MCF 10A (cell line): ENCODE measurements around the gene CAMTA1. TPM values are rescaled to one million over a fixed set of nuclear protein-coding genes. Genes with fewer than 3 reads are reported as not detected.

Experiments
- BruUV-seq: library from RNA; stranded (reverse); fragments of 400-500 nt; replicated peaks from 2 replicates; lab custom pipeline; 2021; lab: Mats Ljungman, UMichigan
- CTCF ChIA-PET: fragments of 300-600 bp; sonication (Branson Sonifier 250); formaldehyde crosslinking; extraction: SDS; loops from one replicate; lab custom pipeline; 2021; ENCODE audit warnings: antibody characterized with exemption, inconsistent platforms; lab: Yijun Ruan, JAX
- POLR2A ChIA-PET: fragments of 300-600, 350-650 bp; sonication (Branson Sonifier 250); formaldehyde crosslinking; extraction: SDS; loops from one replicate; lab custom pipeline; 2020; ENCODE audit warnings: antibody characterized with exemption, inconsistent platforms; lab: Yijun Ruan, JAX
- DNase-seq: peaks from one replicate; pipeline ENCODE4 v3.0.0-alpha.2; 2018; ENCODE audit not compliant: unreplicated experiment
- H3K27ac Mint-ChIP-seq: one replicate; pipeline ENCODE4 v1.8.0; 2022; ENCODE audit warnings: mild to moderate bottlenecking, low read depth, mixed read lengths; ENCODE audit not compliant: unreplicated experiment
- H3K27me3 Mint-ChIP-seq: one replicate; pipeline ENCODE4 v1.8.0; 2022; ENCODE audit warnings: mixed read lengths; ENCODE audit not compliant: insufficient read depth, unreplicated experiment
- H3K36me3 Mint-ChIP-seq: one replicate; pipeline ENCODE4 v1.8.0; 2022; ENCODE audit warnings: mild to moderate bottlenecking, moderate library complexity, mixed read lengths; ENCODE audit not compliant: insufficient read depth, unreplicated experiment
- H3K4me1 Mint-ChIP-seq: one replicate; pipeline ENCODE4 v1.8.0; 2022; ENCODE audit warnings: mixed read lengths; ENCODE audit not compliant: insufficient read depth, unreplicated experiment
- H3K4me3 Mint-ChIP-seq: one replicate; pipeline ENCODE4 v1.8.0; 2022; ENCODE audit warnings: mild to moderate bottlenecking, moderate library complexity, mixed read lengths; ENCODE audit not compliant: unreplicated experiment
- H3K9me3 Mint-ChIP-seq: one replicate; pipeline ENCODE4 v1.8.0; 2022; ENCODE audit warnings: mixed read lengths; ENCODE audit not compliant: unreplicated experiment
- intact Hi-C: fragments of 100-400 bp; cut with micrococcal nuclease; formaldehyde crosslinking; loops from 2 replicates; pipeline ENCODE4 v1.14.1; 2022
- total RNA-seq: library from RNA; stranded (reverse); gene quantifications from 2 replicates; pipeline ENCODE4 v1.2.3, GENCODE V29; 2022
- TF ChIP-seq, protein P1 (sequence below): fragments of 200-600 bp; IDR thresholded peaks from one replicate; pipeline ENCODE4 v1.8.0; 2022; ENCODE audit warnings: antibody characterized with exemption, mild to moderate bottlenecking; ENCODE audit not compliant: unreplicated experiment

The CAMTA1 gene
- total RNA-seq, 1 experiment from 2014 or later, result 74.1 TPM

DNA sequence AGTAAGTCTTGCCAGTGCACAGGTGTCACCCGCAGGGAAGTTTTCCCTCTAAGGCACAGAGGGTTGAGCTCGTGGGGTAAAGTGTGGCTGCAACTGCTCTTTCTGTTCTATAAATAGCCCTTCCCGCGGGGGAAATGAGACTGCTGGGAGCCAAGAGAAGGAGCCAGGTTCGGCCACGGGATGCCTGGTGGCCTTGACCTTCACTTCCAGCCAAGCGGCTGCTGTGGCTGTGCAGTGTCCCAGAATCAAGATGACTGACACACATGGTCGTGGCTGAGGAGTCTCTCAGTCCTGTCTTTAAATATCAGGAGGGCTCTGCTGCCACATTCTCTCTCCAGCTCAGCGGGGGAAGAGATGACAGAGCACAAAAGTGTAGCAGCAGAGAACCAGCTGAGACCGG lies 831.7 kb downstream of the CAMTA1 start:
- intact Hi-C loops, result no loop called here
- Mint-ChIP-seq H3K27me3 (peaks cover 65% of the 10 kb centered on the region), H3K4me1 (no peaks in the 10 kb centered on the region), H3K9me3 (no peaks in the 10 kb centered on the region), H3K36me3 (peaks cover 7% of the 10 kb centered on the region), H3K27ac (no peak overlapping the region), H3K4me3 (no peak overlapping the region)
- ChIA-PET POLR2A (interaction anchor here (1.0 kb wide), 1 partner anchor 22 kb away, joined by 3 read pairs; no protein-coding TSS in a partner anchor), CTCF (no interaction called here)
- no TSS peak for BruUV-seq
- TF ChIP-seq, protein P1, sequence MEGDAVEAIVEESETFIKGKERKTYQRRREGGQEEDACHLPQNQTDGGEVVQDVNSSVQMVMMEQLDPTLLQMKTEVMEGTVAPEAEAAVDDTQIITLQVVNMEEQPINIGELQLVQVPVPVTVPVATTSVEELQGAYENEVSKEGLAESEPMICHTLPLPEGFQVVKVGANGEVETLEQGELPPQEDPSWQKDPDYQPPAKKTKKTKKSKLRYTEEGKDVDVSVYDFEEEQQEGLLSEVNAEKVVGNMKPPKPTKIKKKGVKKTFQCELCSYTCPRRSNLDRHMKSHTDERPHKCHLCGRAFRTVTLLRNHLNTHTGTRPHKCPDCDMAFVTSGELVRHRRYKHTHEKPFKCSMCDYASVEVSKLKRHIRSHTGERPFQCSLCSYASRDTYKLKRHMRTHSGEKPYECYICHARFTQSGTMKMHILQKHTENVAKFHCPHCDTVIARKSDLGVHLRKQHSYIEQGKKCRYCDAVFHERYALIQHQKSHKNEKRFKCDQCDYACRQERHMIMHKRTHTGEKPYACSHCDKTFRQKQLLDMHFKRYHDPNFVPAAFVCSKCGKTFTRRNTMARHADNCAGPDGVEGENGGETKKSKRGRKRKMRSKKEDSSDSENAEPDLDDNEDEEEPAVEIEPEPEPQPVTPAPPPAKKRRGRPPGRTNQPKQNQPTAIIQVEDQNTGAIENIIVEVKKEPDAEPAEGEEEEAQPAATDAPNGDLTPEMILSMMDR, result no peak
- no peak for DNase-seq

GRCh38 chr1:7617826-7618225 lies 832.6 kb downstream of the CAMTA1 start:
- TF ChIP-seq, protein P1, result no peak
- ChIA-PET CTCF (no interaction called here), POLR2A (no interaction called here)
- H3K9me3 Mint-ChIP-seq, result no peaks in the 10 kb centered on the region
- BruUV-seq, result no TSS peak
- no peak overlapping the region for H3K4me3 Mint-ChIP-seq
- intact Hi-C loops, result no loop called here
- peaks cover 7% of the 10 kb centered on the region for H3K36me3 Mint-ChIP-seq
- no peaks in the 10 kb centered on the region for H3K4me1 Mint-ChIP-seq
- H3K27ac Mint-ChIP-seq, result no peak overlapping the region
- no peak for DNase-seq
- H3K27me3 Mint-ChIP-seq, result peaks cover 65% of the 10 kb centered on the region

- no peak for DNase-seq
- TF ChIP-seq, protein P1, result no peak
- Mint-ChIP-seq H3K4me3 (no peak overlapping the region), H3K4me1 (no peaks in the 10 kb centered on the region), H3K36me3 (peaks cover 7% of the 10 kb centered on the region), H3K27ac (no peak overlapping the region), H3K27me3 (peaks cover 75% of the 10 kb centered on the region), H3K9me3 (no peaks in the 10 kb centered on the region)
- ChIA-PET CTCF (interaction anchor here (0.7 to 1.0 kb wide), 2 partner anchors 48 to 550 kb away, joined by 3 read pairs; no protein-coding TSS in a partner anchor), POLR2A (no interaction called here)
- intact Hi-C loops, result no loop called here
- BruUV-seq, result no TSS peak
These were observed 834.9 kb downstream of the CAMTA1 start for GRCh38 chr1:7620196-7620595.

DNA sequence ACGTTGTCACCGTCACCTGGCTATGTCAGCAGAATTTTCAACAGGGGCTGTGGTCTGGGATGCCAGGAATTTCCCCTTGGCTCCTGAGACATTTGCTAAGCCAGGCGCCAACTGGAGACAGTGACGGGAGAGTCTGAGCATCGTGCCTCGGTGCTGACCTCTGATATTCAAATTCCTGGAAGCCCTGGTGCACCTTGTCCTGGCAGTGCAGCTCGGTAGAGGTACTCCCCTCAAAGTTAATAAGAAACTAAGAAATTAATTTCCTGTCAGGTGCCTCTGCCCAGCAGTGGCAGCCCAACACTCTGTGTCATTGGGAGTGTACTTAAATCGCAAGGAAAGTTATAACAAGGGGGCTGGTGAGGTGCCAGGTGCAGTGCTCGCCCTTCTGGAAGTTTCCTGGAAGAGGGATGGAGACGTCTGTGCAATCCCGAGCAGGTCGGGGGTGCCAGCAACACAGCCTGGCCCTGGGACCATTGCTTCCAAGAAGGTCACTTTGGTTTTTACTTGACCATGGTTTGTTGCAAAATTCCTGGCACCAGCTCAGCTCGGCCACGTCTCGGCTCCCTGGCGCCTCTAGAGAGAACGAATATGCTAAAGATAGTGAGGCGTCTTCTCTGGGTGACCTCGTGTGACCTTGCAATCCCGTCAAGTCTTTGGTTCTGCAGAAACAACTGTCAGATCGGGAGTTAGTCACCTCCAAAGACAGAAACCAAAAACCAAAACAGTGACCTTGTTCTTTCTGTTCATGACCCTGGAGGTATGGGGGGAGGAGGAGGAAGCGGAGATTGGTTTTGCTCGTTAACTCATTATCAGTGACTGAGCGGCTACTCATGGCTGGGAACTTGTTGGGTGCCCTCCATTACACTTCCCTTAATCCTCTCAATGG lies 836.3 kb downstream of the CAMTA1 start:
- H3K27me3 Mint-ChIP-seq, result peaks cover 80% of the 10 kb centered on the region
- no peaks in the 10 kb centered on the region for H3K9me3 Mint-ChIP-seq
- CTCF ChIA-PET, result interaction anchor here (0.7 kb wide), 1 partner anchor 26 kb away, joined by 3 read pairs; no protein-coding TSS in a partner anchor
- intact Hi-C loops, result no loop called here
- no TSS peak for BruUV-seq
- POLR2A ChIA-PET, result no interaction called here
- no peak overlapping the region for H3K27ac Mint-ChIP-seq
- no peaks in the 10 kb centered on the region for H3K4me1 Mint-ChIP-seq
- no peak overlapping the region for H3K4me3 Mint-ChIP-seq
- DNase-seq, result no peak
- H3K36me3 Mint-ChIP-seq, result peaks cover 7% of the 10 kb centered on the region
- TF ChIP-seq, protein P1, result no peak
